Left renal cortex interstitium (tissue), 4 donors: ENCODE results near the gene AMFR. TPM values are rescaled to one million over a fixed set of nuclear protein-coding genes. Genes with fewer than 3 reads are reported as not detected.

Experiments used
- DNase-seq, 4 donors: peaks; one replicate each; pipeline ENCODE4 v3.0.0-alpha.2; 2013; ENCODE audit warnings: low read depth in 4 of 4, low spot score in 2 of 4, missing footprints in 1 of 4
- polyA plus RNA-seq, 4 donors: library from polyadenylated mRNA; unstranded; fragments of 120-200 nt; gene quantifications; one replicate each; pipeline ENCODE4 v1.2.1, GENCODE V29; 2013; ENCODE audit not compliant: insufficient read length in 4 of 4

Gene AMFR
- polyA plus RNA-seq, 4 donors, result 132 to 144 (median 133) TPM

DNA sequence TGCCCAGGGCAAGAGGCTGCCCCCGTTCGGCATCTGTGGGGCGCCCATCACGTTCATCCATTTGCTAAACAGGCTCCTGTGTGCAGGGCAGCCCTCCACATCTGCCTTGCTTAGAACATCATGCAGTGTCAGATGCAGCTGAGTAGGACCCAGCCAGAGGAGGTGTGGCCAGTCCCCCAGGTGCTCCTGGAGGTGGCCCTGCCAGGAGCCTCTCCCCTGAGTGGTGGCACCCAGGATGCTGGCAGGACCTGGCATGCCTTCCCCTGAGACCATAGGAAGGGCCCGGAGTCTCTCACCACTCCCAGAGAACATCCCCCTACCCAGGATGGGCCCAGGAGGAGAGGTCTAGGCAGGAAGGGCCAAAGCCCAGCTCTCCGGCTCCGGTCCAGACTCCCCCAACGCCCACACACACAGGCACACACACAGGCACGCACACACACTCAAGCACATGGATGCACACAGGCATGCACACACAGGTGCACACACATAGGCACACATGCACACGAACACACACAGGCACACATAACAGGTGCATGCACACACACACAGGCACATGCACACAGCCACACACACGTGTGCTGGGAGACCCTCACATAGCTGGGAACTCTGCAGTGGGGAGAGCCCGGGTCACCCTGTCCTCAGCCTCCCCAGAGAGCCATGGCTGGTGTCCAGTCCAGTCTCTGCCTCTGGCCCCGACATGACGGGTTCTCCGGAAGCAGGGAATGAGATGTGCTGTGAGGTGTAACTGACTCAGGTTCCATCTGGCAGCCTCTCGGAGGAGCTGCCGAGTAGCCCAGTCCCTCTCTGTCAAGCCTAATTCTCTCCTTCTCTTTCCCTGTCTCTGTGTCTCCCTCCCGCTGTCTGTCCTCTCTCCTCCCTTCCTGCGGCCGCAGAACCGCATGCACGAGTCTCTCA lies 74.6 kb downstream of the AMFR start:
- DNase-seq, result no peak

DNA sequence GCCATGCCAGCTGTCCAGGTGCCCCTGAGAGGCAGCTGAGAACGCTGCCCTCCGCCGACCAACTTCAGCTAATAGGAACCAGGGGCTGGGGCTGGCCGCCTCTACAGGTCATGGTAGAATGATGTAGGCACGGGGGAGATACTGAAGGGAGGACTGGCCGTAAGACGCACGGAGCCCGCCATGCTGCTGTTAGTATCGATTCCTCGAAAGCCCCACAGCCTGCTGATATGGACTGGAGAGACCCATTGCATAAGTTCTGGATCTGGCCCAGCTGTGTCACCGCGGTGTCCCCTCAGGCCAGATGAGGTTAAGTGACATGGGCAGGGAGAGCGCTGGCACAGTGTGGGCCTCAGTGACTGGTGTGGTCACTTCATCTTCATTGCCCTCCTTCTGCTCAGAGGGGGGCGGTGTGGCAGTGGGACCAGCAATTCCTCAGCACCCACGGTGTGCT lies 75.6 kb downstream of the AMFR start:
- DNase-seq, result no peak

DNA sequence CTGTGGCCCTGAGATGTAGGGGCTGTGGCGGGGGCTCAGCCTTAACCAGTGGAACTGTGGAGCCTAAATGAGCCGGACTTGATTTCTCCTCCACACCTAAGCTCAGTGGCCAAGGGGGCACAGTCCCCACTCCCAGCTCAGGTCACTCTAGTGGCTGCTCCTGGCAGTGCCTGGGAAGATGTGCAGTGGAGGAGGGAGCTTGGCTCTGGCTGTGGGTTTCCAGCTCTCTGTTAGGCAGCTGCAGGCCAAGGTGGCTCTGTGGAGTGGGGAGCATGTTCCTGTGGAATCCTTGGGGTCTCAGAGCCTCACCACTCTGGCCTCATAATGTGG lies 76.3 kb downstream of the AMFR start:
- no peak for DNase-seq

DNA sequence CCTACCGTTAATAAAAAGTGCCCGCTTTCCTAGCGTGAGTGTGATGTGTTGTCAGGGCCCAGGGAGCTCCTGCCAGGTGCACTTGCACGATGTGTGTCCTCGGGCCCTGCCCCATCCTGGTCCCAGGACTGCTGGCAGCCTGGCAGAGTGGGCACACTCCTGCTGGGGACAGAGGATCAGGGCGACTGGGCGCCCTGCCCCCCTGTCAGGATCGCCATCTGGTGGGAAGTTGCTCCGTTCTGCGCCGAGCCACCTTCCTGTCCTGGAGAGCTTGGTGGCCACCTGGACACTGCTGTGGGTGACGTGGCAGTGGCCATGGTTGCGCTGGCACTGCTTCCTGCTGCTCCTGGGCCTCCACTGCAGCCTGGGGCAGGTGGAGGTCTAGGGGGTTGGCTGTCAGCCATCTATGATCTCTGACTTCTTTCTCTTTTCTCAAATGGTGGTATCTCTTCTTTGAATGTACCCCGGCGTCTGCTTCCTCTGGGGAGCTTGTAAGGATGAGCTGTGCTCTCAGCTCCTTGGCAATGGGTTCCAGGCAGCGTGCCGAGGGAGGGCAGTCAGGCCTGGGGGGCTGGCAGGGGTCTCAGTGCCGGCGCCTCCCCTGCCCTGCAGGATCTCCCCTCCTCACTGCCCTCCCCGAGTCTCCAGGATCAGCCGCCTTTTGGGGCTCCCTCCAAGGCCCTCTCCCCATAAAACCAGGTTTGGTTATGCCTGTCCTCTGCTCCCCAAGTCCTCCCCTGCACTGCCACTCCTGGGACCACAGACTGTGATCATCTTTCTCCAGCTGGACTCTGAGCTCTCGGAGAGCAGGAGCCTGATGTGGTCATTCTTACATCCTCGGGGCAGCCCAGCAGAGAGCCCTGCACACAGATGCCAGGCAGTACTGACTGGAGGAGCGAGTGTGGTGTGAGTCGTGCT lies 76.9 kb downstream of the AMFR start:
- DNase-seq, result no peak

DNA sequence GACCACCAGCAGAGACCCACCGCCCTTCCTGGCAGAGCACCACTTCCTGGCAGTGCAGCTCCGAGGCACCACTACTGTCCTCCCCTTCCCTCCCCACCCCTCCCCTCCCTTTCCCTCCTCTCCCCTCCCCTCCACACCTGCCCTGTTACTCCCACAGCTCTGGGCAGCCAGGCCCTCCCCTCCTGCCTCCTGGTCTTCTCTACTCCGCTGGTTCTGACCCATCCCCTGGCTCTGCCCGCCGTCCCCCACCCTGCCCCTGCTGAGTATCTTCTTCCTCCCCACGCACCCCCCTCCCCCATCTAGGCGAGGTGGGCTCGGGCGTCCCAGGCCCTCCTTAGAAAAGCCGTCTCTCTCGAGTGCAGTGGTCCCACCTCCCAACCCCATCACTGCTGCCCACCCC lies 77.7 kb downstream of the AMFR start:
- DNase-seq, result no peak

DNA sequence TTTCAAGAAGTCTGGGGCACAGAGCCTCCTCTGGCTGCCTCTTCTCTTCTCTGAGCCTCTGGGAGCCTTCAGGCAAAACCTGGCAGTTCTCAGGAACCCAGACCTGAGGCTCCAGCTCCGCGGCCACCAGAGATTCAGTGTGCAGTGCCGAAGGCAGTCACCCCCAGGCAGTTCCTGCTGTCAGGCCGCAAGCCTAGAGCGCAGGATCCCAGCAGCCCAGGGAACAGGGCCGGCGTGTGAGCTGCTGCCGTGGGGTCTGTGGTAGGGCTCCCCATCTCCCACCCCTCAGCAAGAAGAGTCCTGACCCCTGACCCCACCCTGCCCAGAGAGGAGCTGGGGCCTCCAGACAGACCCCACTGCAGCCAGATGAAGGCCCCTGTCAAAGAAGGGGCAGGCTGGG lies 78.2 kb downstream of the AMFR start:
- DNase-seq, result no peak

DNA sequence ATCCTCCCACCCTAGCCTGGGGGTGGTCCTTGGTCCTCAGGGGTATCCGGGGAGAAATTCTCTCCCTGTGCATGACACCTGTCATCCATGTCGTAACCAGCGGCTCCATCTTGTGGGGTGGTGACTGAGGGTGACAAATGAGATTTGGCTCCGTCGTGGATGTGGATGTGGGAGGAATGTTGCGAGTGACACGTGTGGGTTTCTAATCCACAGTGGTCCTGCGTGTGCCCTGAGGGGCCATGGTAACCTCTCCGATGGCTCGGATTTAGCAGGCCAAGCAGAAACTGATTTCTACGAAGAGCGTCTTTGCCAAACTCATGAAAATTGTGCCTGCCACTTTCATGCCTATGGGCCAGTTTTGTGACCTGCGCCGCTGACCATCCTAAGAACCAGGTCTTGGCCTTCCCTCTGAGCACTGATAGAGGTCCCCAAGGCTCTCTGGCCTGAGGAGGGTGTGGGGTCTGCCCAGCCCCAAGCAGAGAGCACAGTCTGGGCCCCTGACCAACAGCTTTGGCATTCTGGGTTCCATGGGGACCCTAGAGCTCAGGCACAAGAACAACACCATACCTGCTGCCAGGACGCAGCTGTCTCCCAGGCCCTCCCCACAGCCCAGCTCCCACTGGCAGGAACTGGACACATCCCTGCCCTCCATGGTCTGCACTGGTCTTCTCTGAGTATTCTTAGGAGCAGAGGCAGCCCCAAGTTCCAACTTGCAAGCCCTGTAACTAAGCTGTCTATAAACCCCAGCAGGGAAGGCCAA lies 79.0 kb downstream of the AMFR start:
- DNase-seq, result no peak

DNA sequence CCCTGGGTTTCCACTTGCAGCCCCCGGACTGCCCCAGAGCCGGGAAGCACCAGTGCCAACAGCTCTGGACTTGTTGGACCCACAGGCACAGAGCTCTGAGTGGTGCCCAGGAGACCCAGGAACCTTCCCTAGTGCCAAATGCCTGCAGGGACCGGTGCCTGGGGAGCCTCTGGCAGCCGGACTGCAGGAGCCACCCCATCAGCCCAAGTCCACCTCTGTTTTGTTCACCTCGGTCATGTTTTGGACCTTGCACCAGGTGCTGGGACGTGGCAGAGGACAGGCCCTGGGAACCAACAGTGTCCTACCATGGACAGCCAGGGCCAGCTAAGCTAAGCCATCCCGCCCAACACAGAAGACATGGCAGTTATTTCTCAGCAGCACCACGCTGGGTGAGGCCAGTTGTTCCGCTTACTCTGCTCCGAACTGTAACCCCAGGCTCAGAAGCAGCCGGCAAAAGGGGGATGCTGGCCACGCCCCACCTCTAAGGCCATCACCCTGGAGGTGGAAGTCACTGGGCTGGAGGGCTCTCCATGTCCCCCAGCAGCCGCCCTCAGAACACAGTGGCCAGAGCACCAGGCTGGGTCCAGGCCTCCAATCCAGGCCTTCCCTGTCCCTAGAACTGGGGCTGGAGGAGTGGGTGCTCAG lies 79.8 kb downstream of the AMFR start:
- no peak for DNase-seq

DNA sequence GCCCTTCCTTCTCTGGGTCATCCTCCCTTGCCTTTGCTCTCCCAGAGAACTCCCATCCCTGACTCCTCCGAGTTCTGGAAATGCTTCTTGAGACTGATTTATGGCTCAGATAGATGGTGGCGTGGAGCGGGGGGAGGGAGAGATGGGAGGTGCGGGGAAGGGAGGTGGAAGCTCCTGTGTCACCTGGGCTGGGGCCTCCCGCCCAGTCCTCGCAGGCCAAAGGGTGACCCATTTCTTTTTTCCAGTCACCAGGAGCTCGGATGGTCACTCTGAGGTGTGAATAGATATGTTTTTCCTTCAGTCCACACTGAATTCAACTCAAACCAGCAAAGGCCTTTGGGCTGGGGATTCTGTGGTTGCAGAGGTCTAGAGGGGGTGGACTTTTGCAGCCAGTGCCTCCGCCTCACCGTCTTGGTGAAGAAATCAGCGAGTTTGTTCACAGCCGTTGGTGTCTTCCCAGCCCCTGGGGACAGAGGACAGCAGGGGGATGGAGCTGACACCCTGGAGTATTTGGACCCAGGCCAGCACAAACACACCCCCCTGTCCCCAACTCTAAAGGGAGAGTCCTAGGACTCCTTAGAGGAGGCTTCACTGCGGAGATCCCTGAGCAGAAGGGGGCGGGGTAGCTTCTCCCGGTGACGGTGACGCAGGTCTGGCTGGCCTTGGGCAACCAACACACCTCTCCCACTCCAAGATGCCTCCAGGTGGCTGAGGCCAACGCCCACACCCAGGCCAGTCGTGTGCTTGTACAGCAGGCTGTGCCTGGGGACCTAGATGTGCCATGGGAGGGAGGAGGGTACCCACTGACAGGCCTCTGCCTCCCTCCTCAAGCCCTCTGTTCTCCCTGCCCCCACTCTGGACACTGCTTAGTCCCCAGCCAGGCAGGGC lies 80.6 kb downstream of the AMFR start:
- no peak for DNase-seq

DNA sequence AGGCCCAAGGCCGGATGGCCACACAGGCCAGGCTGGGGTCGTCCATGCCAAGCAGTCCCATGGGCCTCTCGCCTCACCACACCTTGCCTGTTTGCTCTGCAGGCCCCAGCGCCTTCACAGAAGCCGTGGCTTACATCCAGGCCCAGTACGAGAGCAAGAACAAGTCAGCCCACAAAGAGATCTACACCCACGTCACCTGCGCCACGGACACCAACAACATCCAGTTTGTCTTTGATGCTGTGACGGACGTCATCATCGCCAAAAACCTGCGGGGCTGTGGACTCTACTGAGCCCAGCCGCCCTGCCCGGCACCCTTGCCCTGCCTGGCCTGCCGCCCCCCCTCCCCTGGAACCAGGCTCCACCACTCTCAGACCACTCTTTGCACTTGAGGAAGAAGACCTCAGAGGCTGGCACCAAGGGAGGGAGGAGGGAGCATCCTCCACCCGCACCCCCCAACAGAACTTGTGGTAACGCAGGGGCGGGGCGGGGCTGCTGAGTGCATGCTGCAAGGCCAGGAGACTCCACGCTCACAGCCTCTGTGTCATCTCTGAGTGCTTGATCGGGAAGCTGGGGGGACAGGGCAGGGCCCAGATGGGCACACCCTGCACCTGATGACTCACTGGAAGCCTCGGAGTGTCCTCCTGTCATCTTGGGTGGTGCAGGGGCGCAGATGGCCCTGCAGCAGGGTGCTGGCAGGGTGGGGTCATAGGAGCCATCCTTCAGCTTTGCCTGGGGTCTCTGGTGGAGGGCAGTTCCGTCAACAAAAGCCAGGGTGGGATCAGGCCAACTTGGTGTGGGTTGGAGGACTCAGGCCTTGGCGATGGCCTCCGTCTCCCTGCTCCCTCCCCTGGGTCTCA lies 81.5 kb downstream of the AMFR start:
- no peak for DNase-seq

DNA sequence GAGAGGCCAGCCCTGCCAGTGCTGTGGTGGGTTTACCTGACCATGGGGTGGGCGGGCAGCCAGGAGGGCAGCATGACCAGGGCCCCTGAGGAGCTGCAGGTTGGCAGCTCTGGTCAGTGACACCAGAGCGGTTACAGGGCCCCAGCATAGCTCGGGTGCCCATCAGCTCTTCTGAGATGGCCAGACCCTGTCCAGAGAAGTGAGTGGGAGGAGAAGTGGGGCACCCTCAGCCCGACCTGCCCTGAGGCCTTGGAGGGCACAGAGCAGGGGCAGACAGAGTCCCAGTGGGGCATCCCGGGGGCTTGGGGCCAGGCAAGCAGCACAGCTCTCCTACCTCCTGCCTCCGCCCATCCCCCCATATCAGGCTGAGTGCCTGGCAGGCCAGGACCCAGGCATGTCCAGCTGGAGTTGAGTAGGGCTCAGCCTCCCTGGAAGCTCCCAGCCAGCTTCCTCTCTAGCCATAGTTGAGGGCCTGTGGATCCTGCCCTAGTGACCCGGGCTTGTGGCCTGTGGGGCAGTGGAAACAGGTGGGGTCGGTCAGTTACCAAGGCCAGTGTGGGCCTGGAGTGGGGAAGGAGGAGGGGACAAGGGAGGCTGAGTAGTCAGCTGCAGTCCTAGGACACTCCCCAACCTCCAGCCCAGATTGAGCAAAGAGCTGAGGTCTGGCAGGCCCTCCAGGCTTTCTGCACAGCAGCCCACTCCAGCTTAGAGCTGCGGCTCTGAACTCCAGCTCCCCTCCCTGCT lies 83.5 kb downstream of the AMFR start:
- DNase-seq, result no peak

DNA sequence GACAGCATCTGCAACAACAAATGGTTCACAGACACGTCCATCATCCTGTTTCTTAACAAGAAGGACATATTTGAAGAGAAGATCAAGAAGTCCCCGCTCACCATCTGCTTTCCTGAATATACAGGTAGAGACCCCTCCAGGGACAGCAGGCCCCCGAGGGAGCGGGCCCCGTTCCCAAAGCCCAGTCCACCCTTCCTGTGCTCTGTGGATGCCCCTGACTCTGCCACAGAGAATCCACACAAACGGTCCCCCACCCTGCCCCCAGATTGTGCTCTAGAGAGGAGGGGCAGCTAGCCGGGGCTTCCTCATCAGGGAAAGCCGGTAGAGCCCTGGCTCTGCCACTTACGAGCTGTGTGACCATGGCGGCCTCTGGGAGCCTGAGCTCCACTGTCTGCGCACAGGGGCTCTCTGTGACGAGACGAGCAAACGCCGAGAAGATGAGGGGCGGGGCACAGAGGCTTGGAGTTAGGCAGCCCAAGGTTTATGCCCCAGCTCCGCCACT lies 84.4 kb downstream of the AMFR start:
- DNase-seq, result no peak

DNA sequence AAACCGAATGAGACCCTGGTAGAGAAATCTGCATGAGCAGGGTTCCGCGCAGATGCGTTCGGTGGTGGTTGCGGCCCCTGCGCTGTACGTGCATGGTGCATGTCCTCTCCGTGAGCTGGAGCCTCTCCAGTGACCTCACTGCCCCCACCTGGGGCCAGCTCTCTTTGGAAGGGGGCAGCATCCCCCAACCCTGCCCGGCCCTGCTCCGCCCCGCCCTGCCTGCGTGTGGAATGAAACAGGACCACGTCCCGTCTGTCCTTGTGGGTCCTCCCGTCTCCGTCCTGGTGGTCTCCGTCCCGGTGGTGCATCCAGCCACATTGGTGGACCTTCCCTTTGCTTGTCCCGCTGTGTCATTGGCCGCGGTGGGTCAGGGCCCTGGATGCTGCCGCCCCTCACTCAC lies 84.9 kb downstream of the AMFR start:
- no peak for DNase-seq

DNA sequence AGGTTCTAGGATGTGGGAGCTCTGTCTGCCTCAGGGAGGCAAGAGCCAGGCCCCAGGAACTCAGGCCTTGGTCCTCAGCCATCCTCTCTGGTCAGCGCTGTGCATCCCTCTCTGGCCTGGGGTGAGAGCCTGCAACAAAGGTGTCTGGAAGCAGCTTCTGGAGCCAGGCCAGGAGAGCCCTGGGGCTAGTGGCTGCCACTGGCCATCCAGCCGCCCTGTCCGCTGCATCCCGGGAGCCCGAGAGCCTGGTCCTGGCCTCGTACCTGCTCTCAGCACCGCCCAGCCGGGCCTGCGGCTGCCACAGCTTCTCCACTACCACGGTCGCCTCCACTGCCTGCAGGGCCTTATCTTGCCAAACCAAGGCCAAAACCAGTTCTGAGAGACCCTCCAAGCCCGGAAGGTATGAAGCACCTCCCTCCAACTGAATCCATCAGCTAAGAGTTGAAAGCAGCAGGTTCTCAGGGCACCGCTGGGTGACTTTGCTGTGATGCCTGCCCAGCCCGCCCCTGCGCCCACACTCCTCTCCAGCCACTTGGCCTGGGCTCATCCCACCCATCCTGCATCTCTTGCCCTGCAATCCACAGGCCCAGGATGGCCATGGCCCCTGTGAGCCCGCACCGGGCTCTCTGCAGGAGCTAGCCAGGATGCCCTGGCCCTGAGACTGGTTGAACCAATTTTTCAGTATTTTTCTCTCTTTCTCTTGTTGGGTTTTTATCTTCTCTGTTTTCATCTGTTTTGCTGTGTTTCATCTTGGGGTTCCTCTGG lies 85.7 kb downstream of the AMFR start:
- DNase-seq, result no peak

DNA sequence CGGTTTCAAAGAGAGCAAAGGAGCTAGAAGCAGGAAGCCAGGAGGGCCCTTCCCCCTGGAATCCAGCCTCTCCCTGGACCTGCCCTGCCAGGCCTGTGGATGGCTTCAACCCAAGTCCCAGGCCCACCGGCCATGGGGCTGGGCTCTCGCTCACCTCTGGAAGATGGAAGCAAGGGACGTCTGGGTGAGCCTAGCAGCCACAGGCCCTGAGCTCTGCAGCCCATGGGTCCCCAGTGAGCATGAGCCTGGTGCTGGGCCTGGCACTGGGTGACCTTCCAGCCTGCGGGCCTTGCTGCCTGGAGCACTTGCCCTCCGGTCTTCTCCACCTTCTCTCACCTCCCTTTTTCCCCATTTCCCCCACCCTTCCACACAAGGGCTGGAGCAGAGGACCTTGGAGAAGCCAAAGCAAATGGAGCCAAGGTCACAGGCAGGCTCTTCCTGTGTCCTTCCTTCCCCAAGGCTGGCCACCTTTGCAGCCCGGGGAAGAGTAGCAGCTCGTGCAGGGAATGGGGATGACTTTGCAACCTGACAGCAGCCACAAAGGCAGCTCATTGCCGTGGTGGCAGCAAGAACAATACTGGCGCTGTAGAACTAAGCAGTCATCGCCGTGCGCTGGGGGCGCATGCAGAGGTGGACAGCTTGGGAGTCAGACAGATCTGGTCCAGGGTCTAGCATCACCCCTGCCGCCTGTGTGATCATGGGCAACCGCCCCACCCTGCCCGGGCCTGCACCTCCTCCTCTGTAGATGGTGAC lies 86.6 kb downstream of the AMFR start:
- no peak for DNase-seq

DNA sequence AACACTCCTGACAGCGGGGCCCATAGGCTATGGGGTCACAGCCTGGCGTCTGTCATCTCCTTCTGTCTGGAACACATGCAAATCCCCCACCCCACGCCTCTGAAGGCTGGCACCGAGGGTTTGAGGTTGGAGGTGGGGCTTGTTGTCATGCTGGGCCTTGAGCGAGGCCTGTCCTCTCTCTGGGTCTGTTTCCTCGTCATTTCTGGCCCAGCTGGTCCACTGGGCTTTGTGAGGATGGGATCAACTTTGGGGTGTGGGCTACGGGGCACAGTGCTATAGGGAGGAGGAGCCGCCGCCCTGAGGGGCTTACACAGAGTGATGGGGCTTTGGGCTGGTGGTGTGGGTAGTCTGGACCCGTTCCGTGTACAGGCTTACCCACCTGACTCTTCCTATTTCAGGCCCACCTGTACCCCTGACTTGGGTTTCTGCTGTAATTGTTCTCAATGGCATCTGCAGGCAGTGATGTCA lies 87.5 kb downstream of the AMFR start:
- no peak for DNase-seq
